NT2/D1 (cell line): ENCODE measurements around the gene CYP4F11.
A peak's percentile ranks its signal among the peaks of the same experiment; 100 is the strongest.

Experiments
- DNase-seq: peaks from one replicate; pipeline ENCODE4 v3.0.0-alpha.2; 2011; ENCODE audit warnings: low read depth, low spot score
- H3K27me3 ChIP-seq: 2 replicates; pipeline ENCODE4 v1.6.0; 2011; ENCODE audit warnings: mild to moderate bottlenecking; ENCODE audit not compliant: insufficient read length, insufficient read depth
- H3K36me3 ChIP-seq: 2 replicates; pipeline ENCODE4 v1.6.1; 2011; ENCODE audit warnings: mild to moderate bottlenecking, low read length, mixed read lengths; ENCODE audit not compliant: insufficient read depth, insufficient read length
- H3K4me1 ChIP-seq: 2 replicates; pipeline ENCODE4 v1.5.1; 2011; ENCODE audit not compliant: insufficient read depth, insufficient read length
- H3K4me3 ChIP-seq: 2 replicates; pipeline ENCODE4 v1.5.1; 2011; ENCODE audit warnings: low read depth; ENCODE audit not compliant: insufficient read length
- H3K9ac ChIP-seq: 2 replicates; pipeline ENCODE4 v1.6.0; 2011; ENCODE audit warnings: low read depth; ENCODE audit not compliant: insufficient read length
- H3K9me3 ChIP-seq: 2 replicates; pipeline ENCODE4 v1.5.1; 2011; ENCODE audit warnings: mild to moderate bottlenecking, low read length; ENCODE audit not compliant: insufficient read depth
- SUZ12 ChIP-seq: IDR thresholded peaks from 2 replicates; pipeline ENCODE4 v1.6.1; 2011; ENCODE audit not compliant: insufficient read length, insufficient read depth; ENCODE audit errors: extremely low read depth
- YY1 ChIP-seq: IDR thresholded peaks from 2 replicates; pipeline ENCODE4 v1.6.1; 2011; ENCODE audit not compliant: insufficient read length, insufficient read depth
- ZNF274 ChIP-seq: IDR thresholded peaks from 2 replicates; pipeline ENCODE4 v1.6.1; 2011; ENCODE audit warnings: mild to moderate bottlenecking, low read depth, low read length

Gene CYP4F11

GRCh38 chr19:15871570-15871969 lies 62.8 kb downstream of the CYP4F11 start:
- Histone ChIP-seq H3K9me3 (no peaks in the 10 kb centered on the region), H3K4me3 (no peak overlapping the region)

GRCh38 chr19:15869873-15870272 lies 64.5 kb downstream of the CYP4F11 start:
- no peak for DNase-seq
- Histone ChIP-seq H3K27me3 (no peaks in the 10 kb centered on the region), H3K9ac (no peak overlapping the region), H3K4me1 (peaks cover 6% of the 10 kb centered on the region), H3K9me3 (no peaks in the 10 kb centered on the region), H3K4me3 (no peak overlapping the region), H3K36me3 (no peaks in the 10 kb centered on the region)
- no peak for TF ChIP-seq YY1
- TF ChIP-seq ZNF274 = no peak
- TF ChIP-seq SUZ12 = no peak

More at GRCh38 chr19:15871570-15871969, 62.8 kb downstream of the CYP4F11 start:
- peak overlapping the region; percentile 1 for H3K9ac ChIP-seq
- TF ChIP-seq ZNF274 = no peak
- TF ChIP-seq YY1 = no peak
- no peak for TF ChIP-seq SUZ12
- H3K27me3 ChIP-seq = no peaks in the 10 kb centered on the region
- no peaks in the 10 kb centered on the region for H3K36me3 ChIP-seq
- peaks cover 6% of the 10 kb centered on the region for H3K4me1 ChIP-seq
- DNase-seq = peak; percentile 3

- DNase-seq = peak; percentile 67
These were observed 65.2 kb downstream of the CYP4F11 start for GRCh38 chr19:15869109-15869555.

GRCh38 chr19:15866636-15867035 lies 67.7 kb downstream of the CYP4F11 start:
- TF ChIP-seq SUZ12 = no peak
- no peak for TF ChIP-seq ZNF274
- TF ChIP-seq YY1 = no peak
- H3K4me1 ChIP-seq = peaks cover 11% of the 10 kb centered on the region
- H3K27me3 ChIP-seq = no peaks in the 10 kb centered on the region
- no peaks in the 10 kb centered on the region for H3K36me3 ChIP-seq
- DNase-seq = no peak
- no peak overlapping the region for H3K9ac ChIP-seq
- no peaks in the 10 kb centered on the region for H3K9me3 ChIP-seq
- H3K4me3 ChIP-seq = no peak overlapping the region

More at GRCh38 chr19:15869109-15869555, 65.2 kb downstream of the CYP4F11 start:
- no peak overlapping the region for H3K4me3 ChIP-seq
- H3K36me3 ChIP-seq = no peaks in the 10 kb centered on the region
- no peak overlapping the region for H3K9ac ChIP-seq
- no peaks in the 10 kb centered on the region for H3K27me3 ChIP-seq
- no peak for TF ChIP-seq YY1
- no peak for TF ChIP-seq ZNF274
- TF ChIP-seq SUZ12 = no peak
- no peaks in the 10 kb centered on the region for H3K9me3 ChIP-seq
- peaks cover 6% of the 10 kb centered on the region for H3K4me1 ChIP-seq

GRCh38 chr19:15864824-15865223 lies 69.5 kb downstream of the CYP4F11 start:
- Histone ChIP-seq H3K4me1 (peaks cover 6% of the 10 kb centered on the region), H3K27me3 (no peaks in the 10 kb centered on the region), H3K36me3 (no peaks in the 10 kb centered on the region), H3K9me3 (no peaks in the 10 kb centered on the region), H3K9ac (no peak overlapping the region), H3K4me3 (no peak overlapping the region)
- TF ChIP-seq YY1 (no peak), SUZ12 (no peak), ZNF274 (no peak)
- DNase-seq = no peak

GRCh38 chr19:15863272-15863671 lies 71.1 kb downstream of the CYP4F11 start:
- no peaks in the 10 kb centered on the region for H3K36me3 ChIP-seq
- H3K9me3 ChIP-seq = no peaks in the 10 kb centered on the region
- H3K4me3 ChIP-seq = no peak overlapping the region
- no peak for DNase-seq
- peak overlapping the region; percentile 18 for H3K9ac ChIP-seq
- TF ChIP-seq SUZ12 (no peak), YY1 (no peak), ZNF274 (no peak)
- H3K27me3 ChIP-seq = no peaks in the 10 kb centered on the region
- H3K4me1 ChIP-seq = peaks cover 6% of the 10 kb centered on the region

- H3K4me1 ChIP-seq = peaks cover 6% of the 10 kb centered on the region
- no peaks in the 10 kb centered on the region for H3K9me3 ChIP-seq
- TF ChIP-seq YY1 = no peak
- no peak for TF ChIP-seq ZNF274
These were observed 71.9 kb downstream of the CYP4F11 start for GRCh38 chr19:15862444-15862843.

More at GRCh38 chr19:15862444-15862843, 71.9 kb downstream of the CYP4F11 start:
- Histone ChIP-seq H3K27me3 (no peaks in the 10 kb centered on the region), H3K9ac (no peak overlapping the region), H3K36me3 (no peaks in the 10 kb centered on the region), H3K4me3 (no peak overlapping the region)
- no peak for DNase-seq
